ENCODE data around the gene CYYR1.

Gene CYYR1

DNA sequence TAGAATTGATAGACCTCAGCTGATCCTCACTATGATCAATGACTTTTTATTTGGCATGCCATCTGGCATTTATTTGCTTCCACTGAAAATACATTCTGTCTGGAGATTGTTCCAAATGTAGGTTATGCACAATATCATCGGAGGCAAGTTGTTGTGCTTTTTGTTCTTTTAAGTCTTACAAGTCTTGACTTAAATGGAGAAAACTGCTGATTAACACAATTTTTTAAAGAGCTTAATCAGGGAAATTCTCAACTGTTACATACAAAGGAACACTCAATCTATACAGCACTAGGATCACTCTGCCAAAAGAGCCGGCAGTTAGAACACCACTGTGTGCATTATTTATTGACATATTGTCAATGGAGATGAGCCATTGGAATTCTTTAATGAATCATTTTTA lies 19.2 kb downstream of the CYYR1 start:
- DNase-seq, result no peak

DNA sequence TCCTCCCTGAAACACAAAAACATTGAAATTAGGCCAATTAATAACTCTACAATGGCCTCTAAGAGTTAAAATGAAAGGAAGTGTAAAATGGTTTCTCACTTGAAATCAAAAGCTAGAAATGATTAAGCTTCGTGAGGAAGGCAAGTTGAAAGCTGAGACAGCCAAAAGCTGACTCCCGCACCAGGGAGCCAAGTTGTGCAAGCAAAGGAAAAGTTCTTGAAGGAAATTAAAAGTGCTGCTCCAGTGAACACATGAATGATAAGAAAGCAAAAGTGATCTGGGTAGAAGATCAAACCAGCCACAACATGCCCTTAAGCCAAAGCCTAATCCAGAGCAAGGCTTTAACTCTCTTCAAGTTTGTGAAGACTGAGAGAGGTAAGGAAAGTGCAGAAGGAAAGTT lies 22.8 kb downstream of the CYYR1 start:
- no peak for DNase-seq

DNA sequence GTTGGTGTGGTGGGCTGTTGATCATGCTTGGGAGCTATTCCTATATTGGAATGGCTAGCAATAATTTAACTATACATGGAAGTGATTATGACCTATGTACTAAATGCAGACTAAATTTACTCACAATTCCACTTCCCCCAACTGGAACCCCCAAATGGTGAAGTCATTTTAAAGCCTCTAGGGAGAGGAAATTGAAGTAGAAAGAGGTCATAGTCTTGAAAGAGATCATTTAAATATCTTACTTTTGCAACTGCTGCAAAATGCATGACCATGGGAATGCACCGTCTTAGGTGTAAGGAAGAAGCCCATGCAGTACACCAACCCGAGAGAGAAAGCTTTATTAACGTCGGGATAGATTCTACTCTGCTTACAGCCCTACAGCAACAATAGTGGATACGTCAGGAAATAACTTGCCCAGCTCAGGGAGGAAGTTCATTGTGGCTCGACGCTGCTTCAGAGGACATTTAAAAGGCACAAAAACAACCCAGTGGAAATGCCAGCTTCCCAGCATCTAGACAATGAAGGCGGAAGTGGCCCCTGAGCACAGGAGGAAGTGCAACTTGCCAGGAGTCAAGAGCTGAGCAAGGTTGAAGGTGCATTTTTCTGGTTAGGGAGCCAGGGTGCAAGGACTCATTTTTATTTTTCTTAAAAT lies 26.5 kb downstream of the CYYR1 start:
- DNase-seq, result no peak

GRCh38 chr21:26544201-26544775 lies 28.8 kb downstream of the CYYR1 start:
- DNase-seq, result no peak

- no peak for DNase-seq
Observed at GRCh38 chr21:26540651-26541050, 32.4 kb downstream of the CYYR1 start.

GRCh38 chr21:26539566-26539965 lies 33.5 kb downstream of the CYYR1 start:
- DNase-seq, result no peak

DNA sequence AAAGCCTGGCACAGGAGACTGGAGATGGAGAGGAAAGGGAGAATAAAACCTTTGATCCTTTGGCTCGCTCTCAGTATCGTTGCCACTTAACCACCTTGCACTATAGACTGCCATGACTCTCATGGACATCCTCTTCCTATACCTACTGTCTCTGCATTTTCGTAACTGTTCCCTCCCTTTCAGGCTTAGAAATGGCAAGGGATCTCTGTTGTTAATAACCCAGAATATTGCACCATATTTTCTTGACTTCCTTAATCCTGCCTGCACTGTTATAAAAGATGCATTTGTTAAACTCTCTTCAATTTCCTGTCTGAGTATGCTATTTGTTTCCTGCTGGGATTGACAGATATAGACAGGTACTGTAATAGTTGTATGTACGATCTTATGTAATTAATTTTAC lies 38.6 kb downstream of the CYYR1 start:
- no peak for DNase-seq

DNA sequence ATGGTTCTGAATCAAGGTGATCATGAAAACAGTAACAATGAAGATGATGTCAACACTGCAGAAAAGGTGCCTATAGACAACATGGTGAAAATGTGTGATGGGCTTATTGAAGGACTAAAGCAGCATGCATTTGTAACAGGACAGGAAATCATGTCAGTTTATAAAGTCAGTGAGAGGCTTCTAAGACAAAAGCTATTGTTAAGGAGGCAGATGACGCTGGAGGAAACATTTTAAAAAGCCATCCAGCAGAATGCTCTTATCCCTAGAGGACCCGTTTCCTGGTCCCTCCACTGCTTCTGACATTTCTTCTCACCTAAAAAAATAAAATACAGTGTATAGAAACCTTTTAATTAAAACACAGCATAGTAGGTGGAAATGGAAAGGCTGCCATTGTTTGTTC lies 40.9 kb downstream of the CYYR1 start:
- DNase-seq, result no peak

DNA sequence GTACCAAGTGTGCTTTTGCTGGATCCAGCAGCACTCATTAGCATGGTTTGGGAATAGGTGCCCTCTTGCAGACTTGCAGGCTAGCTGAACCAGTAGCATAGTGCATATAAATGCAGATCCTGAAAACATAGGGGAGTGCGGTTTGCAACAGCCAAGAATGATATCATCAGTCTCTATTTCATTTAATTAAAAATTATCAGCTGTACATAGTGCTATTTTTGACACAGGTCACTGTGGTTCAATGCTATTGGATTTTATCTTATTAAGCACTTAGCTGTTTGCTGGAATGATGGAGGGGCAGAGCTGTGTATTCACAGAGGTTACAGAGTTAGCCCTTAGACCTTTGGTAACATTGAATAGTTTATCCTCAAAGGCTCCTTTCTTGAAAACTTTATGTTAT lies 43.6 kb downstream of the CYYR1 start:
- DNase-seq, result no peak

- DNase-seq, result no peak
Observed at GRCh38 chr21:26528882-26529281, 44.2 kb downstream of the CYYR1 start.

- no peak for DNase-seq
Observed at GRCh38 chr21:26522704-26523103, 50.4 kb downstream of the CYYR1 start.

- DNase-seq, result no peak
Observed at GRCh38 chr21:26519142-26519541, 53.9 kb downstream of the CYYR1 start.

DNA sequence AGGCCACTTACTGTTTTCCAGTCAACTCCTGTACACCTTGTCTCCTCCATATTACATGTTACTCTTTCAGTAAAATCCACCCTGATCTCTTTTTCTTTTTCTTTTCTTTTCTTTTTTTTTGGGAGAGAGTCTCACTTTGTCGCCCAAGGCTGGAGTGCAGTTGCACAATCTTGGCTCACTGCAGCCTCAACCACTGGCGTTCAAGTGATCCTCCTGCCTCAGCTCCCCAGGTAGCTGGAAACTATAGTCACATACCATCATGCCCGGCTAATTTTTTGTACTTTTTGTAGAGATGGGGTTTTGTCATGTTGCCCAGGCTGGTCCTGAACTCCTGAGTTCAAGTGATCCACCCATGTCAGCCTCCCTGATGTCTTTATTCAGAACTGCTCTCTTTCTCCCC lies 57.8 kb downstream of the CYYR1 start:
- DNase-seq, result no peak

- DNase-seq, result peak; percentile 84
Observed at GRCh38 chr21:26513212-26513611, 59.9 kb downstream of the CYYR1 start.

- DNase-seq, result no peak
Observed at GRCh38 chr21:26512664-26513063, 60.4 kb downstream of the CYYR1 start.

DNA sequence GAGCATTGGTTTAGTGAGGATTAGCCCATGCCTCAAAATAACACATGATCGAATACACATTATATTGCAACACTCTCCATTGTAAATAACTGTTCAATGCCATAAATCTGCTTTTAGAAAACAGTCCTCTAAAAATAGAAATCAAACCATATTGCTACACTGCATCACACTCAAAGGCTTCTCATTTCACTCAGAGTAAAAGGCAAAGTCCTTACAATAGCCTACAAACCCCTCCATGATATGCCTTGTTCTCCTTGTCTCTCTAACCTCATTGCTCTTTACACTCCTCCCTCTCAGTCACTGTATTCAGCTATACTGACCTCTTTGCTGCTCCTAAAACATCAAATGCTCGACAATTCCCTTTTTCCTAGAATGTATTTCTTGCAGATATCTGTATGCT lies 64.2 kb downstream of the CYYR1 start:
- no peak for DNase-seq

GRCh38 chr21:26506956-26507355 lies 66.1 kb downstream of the CYYR1 start:
- peak; percentile 83 for DNase-seq

DNA sequence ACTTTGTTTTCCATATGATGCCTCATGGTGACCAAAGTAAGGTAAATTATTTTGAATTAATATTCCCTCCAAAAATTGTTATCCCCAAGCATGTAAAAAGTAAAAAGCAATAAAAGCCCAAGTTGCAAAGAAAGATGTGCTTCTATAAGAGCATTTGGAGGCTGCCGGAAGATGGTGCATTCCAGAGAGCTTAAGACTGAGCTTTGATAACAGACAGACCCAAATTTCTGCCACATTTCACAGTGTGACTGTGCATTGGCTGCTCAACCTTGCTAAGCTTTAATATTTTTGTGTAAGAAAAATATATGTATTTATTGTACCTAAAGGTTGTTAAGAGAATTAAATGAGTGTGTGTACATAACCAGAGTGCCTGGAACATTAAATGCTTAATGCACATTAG lies 67.9 kb downstream of the CYYR1 start:
- peak; percentile 7 for DNase-seq

GRCh38 chr21:26503414-26503813 lies 69.7 kb downstream of the CYYR1 start:
- DNase-seq, result no peak

DNA sequence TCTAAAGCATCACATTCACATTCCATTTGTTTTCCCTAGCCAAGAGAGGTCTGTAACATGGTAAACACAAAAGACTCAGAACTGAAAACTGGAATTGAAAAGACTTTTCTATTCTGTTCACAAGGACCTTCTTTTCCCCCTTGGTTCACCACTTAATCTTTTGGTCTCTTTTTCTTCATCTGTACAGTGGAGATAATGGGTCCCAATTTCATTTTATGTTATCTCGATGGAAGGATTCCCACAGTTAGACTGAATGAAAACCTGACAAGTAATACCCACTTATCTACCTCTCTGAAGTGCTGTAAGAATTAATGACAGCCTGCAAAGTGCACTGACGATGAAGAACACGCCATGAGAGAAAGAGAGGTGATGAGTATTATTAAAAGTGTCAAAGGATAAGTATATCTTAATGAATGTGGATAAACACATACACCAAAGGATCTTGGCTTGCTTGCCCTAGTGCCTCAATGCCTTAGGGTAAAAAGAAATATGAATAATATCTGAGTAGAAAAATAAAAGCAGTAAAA lies 71.5 kb downstream of the CYYR1 start:
- no peak for DNase-seq

- DNase-seq, result no peak
Observed at GRCh38 chr21:26499495-26499894, 73.6 kb downstream of the CYYR1 start.

GRCh38 chr21:26495283-26495849 lies 77.7 kb downstream of the CYYR1 start:
- no peak for DNase-seq

- DNase-seq, result no peak
Observed at GRCh38 chr21:26491663-26492062, 81.4 kb downstream of the CYYR1 start.

- DNase-seq, result peak; percentile 87
Observed at GRCh38 chr21:26490771-26491170, 82.3 kb downstream of the CYYR1 start.
